ENCODE results near the gene TRAF2.

TRAF2 gene

DNA sequence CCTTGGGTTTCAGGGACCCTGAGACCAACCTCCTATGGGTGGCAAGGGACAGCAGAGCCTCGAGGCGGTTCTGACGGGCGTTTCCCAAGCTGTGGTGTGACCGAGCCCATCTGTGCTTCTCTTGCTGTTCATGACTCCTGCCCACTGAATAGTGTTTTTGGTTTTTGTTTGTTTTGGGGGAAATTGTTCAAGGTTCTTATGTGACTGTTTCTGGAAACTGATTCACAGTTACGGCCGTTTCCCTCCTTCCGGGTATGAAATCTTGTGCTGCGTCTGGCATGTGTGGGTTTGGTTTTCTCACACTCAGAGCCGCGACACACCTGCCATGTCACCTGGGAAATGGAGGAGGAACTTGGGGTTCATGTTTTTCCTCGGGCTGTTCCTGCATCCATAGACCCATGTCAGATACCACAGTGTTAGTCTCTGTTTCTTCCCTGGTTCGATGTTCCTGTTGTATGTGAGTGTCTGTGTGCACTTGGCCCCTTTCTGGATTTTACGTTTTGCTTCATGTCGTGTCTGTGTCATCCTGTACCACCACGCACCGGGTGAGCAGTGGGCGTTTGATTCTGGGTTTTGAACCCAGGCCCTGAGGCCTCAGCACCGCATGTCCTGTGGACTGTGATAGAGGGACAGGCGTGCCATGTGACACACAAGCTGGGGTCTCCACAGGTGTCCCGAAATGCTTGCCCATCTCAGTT is 29.5 kb downstream of the TRAF2 start:
- no peak for DNase-seq

DNA sequence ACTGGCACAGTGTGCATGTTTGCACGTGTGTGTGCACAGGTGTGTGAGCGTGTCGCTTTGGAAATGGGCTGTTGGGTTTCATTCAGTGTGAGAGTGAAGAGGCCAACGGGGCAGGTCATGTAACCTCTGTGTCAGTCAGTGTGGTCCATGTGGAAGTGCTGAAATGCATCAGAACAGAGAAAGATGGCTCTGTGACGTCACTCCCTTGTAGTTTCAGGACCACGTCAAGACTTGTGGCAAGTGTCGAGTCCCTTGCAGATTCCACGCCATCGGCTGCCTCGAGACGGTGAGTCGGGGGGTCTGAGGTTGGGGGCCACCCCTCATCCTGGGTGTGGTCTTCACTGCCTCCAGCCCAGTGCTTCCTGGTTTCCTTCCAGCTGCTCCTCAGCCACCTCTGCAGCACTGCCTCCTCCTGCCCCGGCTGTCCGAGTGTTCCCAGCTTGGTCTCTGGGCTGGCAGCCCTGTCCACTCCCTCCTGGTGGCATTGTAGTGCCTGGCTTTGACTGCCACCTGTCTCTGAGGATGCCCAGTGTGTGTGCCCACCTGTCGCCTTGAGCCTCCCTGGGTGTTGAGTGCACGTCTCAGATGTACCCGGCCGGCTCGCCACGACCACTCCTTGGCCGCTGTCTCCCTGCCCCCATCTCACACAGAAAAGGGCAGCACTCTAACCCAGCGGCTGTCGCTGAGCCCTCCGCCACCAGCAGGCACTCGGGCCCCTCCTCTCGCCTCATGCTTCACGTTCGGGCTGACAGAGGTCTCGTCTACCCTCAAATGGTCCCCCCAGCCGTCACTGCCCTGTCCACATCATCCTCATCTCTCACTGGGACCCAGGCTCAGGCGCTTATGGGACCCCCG is 30.2 kb downstream of the TRAF2 start:
- DNase-seq, result no peak

DNA sequence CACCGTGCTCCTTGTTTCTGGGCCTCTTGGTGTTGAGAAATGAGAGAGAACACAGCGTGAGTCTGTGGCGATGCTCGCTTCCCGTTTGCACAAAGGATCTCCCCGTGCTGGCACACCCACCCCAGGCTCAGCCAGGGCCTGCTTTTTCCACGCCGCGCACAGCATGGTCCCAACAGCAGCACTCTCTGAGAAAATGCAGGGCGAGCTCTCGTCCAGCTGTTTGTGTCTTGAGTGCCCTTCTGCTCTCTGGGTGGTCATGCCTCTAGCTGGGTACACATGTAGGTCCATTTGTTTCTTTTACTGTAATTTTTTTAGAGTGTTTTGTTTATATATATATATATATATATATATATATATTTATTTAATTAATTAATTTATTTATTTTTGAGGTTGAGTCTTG is 31.6 kb downstream of the TRAF2 start:
- DNase-seq, result no peak

DNA sequence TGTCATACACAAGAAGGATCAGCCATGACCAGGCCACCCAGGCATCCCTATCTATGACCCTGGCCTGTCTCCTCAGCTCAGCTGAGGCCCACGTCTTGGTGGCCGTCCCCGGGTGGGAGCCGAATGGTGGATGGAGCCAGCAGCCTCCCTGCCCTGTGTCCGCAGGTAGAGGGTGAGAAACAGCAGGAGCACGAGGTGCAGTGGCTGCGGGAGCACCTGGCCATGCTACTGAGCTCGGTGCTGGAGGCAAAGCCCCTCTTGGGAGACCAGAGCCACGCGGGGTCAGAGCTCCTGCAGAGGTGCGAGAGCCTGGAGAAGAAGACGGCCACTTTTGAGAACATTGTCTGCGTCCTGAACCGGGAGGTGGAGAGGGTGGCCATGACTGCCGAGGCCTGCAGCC is 33.8 kb downstream of the TRAF2 start:
- no peak for DNase-seq

DNA sequence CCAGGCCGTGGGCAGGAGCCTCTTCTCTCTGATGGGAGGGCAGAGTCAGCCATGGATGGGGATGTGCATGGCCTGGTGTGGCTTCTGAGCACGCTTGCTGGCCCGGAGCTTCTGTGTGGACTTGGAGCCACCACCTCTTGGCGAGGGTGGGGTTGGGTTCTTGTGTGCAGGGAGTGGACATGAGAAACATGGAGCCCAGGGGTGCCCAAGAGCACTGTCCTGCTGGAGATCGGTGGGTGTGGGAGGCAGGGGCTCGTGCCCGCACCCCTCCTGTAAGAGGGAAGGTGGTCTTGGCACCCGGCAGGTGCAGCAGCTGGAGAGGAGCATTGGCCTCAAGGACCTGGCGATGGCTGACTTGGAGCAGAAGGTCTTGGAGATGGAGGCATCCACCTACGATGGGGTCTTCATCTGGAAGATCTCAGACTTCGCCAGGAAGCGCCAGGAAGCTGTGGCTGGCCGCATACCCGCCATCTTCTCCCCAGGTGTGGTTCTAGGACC is 34.5 kb downstream of the TRAF2 start:
- no peak for DNase-seq

DNA sequence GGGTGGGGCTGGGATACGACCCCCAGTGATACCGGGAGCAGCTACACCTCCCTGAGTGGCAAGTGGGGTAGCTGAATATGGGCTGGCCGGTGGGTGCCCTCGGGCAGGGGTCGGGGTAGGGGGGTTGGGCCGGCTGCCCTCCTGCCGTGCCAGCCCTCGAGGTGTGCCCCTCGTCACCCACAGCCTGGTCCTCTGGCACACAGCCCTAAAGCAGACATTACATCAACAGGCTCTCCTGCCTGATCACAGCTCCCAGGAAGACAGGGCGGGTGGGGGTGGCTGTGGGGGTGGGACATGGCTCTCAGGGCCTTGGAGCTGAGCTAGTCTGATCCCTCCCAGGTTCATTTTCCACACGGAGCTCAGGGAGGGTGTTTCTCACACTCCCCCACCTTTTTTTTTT is 35.0 kb downstream of the TRAF2 start:
- DNase-seq, result no peak

DNA sequence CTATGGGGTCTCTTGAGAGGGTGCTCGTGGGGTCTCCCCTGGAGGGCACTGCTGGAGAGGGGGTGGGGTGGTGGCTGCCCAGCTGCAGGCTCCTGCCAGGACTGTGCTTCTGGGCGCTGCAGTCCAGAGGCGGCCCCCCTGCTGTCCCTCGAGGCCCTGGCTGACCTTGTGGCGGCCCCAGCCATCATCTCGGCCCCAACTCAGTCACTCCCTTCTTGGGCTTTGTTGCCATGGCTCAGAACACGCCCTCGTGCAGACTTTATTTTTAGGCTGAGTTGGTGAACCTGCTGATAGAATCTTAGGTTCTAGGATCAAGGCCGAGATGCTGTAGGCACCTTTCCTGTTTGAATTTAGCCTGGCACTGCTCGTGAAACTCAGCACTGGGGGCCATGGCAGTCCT is 35.4 kb downstream of the TRAF2 start:
- no peak for DNase-seq

DNA sequence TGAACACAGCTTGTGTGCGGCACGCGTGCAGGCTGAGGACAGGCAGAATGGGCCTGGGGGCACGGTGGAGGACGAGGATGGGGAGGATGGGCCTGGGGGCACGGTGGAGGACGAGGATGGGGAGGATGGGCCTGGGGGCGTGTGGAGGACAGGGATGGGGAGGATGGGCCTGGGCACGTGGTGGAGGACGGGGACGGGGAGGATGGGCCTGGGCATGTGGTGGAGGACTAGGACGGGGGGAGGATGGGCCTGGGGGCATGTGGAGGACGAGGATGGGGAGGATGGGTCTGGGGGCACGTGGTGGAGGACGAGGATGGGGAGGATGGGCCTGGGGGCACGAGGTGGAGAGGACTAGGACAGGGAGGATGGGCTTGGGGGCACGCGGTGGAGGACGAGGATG is 36.2 kb downstream of the TRAF2 start:
- no peak for DNase-seq

DNA sequence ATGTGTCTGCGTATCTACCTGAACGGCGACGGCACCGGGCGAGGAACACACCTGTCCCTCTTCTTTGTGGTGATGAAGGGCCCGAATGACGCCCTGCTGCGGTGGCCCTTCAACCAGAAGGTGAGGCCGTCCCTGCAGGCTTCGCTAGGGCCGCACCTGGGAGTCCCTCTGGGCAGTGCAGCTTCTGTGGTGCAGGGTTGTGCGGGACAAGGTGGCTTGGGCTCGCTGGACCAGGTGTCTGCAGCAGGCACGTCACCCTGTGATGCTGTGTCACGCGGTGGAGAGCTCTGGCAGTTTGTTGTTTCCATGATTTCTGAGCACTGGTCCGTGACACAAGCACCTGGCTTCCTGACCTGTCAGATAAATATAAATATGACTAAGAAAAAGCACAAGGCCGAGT is 37.6 kb downstream of the TRAF2 start:
- no peak for DNase-seq

DNA sequence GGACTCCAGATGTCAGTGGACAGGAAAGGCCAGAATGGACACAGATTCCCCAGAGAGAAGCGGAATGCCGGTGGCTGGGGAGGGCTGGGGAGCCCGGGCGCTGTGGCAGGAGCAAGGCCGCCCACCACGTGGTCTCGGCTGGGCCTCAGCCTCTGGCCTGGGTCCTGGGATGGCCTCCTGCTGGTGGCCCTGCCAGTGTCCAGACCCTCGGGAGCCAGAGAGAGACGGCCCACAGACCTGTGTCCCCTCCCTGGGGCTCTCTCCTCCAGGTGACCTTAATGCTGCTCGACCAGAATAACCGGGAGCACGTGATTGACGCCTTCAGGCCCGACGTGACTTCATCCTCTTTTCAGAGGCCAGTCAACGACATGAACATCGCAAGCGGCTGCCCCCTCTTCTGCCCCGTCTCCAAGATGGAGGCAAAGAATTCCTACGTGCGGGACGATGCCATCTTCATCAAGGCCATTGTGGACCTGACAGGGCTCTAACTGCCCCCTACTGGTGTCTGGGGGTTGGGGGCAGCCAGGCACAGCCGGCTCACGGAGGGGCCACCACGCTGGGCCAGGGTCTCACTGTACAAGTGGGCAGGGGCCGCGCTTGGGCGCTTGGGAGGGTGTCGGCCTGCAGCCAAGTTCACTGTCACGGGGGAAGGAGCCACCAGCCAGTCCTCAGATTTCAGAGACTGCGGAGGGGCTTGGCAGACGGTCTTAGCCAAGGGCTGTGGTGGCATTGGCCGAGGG is 39.3 kb downstream of the TRAF2 start:
- DNase-seq, result no peak

DNA sequence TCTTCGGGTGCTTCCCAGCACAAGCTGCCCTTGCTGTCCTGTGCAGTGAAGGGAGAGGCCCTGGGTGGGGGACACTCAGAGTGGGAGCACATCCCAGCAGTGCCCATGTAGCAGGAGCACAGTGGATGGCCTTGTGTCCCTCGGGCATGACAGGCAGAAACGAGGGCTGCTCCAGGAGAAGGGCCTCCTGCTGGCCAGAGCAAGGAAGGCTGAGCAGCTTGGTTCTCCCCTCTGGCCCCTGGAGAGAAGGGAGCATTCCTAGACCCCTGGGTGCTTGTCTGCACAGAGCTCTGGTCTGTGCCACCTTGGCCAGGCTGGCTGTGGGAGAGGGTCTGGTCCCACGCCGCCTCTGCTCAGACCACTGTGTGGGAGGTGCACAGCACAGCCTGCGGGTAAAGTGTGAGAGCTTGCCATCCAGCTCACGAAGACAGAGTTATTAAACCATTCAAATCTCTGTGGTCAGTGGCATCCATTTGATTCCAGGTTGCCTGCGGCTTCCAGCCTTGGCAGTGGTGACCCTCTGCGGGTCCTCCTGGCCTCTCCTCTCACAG is 39.9 kb downstream of the TRAF2 start:
- no peak for DNase-seq

DNA sequence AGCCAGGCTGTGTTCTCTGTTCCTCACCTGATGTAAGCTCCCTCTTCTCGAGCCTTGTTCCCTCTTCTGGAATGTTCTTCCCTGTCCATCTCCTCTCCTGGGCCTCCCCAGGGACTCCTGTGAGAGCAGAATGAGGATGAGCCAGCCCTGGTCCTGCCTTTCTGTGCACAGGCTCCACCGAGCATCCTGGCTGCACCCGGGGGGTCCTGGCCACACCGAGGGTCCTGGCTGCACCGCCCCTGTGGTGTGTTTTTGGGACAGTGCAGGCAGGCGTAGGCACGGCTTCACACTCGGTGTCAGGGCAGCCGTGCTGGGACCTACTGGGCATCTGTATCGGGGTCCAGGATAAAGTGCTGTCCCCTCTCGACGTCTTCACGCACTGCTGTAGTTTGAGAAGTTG is 40.4 kb downstream of the TRAF2 start:
- no peak for DNase-seq

DNA sequence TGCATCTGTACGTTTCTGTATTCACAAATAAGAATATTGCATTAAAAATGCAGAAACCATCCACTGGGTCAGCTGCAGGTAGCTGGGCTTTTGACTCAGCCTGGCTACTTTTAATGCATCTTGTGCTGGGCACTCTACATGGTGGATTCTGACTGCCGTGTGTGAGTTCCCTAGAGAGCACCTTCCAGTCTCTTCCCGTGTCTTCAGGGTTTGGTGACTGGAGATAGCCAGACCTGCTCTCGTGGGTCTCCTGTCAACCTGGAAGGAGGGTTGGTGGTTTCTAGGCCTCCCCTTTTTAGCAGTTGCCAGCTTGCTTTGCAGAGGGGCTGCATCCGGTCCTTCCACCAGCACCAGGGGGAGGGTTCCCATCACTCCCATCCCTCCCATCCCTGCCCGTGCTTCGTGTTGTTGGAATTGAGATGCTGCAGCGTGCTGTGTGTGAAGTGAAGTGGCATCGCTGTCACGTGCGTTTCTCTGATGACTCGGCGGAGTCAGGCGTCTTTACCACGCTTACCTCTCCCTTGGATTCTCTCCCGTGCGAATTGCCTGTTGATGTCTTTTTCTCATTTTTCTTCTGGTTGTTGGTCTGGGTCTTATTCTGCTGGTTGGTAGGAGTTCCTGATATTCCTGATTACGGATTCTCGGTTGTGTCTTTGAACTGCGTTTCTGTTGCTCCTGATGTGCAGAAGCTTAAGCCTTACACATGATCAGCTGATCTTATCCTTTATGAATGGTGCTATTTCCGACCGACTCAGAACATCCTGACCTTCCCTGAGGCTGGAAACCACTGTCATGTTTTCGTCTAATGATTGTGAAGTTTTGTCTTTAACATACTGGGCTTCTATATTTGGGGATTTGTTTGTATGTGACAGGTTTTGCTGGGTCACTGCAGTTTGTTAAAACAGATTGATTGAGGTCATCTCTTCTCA is 41.3 kb downstream of the TRAF2 start:
- DNase-seq, result no peak

DNA sequence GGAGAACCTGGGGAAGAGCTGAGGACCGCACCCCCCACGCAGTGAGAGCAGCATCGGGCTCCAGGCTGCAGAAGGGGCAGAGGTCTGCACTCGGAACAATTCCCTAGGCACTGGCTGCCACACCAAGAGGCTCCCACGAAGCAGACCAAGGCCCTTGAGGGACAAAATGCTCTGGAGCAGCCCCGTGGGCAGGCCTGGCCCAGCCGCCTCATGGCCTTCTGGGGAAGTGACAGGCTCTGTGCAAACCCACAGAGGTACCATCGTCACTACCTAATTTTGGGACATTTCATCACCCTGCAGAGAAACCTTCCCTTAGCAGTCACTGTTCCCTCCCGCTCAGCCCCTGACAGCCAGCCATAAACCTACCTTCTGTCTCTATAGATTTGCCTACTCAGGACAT is 42.3 kb downstream of the TRAF2 start:
- no peak for DNase-seq

DNA sequence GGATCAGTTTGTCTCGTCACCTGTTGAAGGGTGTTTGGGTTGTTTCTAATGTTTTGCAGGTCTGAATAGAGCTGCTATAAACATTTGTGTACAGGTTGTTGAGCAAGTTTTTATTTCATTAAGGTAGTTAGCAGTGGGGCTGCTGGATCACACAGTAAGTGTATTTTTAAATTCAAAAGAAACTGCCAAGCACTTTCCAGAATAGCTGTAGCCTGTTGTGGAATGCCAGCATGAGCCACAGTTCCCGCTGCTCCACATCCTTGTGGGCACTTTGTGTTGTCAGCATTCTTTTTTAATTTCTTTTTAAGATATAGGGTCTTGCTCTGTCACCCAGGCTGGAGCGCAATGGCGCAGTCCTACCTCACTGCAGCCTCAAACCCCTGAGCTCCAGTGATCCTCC is 43.7 kb downstream of the TRAF2 start:
- no peak for DNase-seq

DNA sequence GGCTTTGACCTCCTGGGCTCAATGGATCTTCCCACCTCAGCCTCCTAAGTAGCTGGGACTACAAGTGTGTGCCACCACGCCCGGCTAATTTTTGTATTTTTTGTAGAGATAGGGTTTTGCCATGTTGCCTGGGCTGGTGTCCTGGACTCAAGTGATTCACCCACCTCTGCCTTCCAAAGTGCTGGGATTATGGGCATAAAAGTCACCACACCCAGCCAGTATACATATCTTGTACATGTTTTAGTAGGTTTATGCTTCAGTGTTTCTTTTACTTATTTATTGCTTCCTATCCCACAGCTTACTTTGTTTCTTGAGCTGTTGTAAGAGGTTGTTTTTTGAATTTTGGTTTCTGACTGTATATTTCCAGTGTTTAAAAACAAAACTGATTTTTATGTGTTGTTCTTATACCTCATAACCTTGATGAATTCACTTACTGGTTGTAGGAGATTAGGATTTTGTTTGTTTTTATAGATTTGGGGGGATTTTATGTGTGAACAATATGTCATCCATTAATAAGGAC is 45.4 kb downstream of the TRAF2 start:
- no peak for DNase-seq

DNA sequence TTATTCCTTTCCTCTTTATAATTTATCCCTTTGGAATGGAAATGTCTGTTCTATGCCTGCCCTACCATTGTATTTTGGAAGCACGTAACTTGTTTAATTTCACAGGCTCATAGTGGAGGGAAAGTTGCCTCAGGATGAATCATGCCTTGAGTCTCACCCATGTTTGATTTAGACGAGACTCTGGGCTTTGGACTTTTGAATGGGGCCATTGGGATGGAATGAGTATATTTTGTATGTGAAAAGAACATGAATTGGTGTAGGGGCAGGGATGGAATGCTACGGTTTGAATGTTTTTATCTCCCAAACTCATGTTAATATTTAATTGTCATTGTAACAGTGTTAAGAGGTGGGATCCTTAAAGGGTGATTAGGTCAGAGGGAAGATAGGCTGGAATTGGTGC is 48.0 kb downstream of the TRAF2 start:
- no peak for DNase-seq

DNA sequence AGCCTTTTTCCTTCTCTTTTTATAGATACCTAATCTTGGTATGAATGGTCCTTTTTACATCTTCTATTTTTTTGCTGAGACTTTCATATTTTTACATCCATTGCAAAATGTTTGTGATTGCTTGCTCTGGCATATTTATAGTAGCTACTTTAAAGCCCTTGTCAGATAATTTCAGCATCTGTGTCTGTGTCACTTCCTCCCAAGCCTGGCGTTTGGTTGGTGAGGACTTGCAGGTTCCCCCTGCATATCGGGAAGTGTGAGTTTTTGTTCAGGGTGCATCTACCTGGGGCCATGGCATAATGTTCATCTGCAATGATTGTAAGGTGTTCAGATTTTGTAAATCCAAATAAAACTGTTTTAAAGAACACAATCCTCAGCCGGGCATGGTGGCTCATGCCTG is 49.3 kb downstream of the TRAF2 start:
- no peak for DNase-seq

DNA sequence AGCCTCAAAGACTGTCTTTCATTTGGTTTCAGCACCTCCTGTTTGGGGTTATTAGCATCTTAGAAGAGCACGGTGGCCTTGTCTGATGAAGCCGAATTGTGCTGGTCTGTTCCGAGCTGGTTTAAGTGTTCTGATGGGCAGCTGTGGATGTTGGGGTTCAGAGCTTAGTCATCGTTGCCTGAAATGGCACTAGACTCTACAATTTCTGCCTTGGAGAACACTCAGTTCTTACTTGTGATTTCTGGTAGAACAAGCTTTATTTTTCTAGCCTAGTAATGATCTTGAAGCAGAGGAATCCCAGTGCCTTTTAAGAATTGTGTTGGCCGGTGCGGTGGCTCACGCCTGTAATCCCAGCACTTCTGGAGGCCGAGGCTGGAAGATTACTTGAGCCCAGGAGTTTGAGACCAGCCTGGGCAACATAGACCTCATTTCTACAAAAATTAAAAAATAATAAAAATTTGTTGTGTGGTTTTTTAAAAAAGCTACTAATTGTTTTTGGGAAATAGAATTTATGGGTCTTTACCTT is 50.4 kb downstream of the TRAF2 start:
- DNase-seq, result no peak

DNA sequence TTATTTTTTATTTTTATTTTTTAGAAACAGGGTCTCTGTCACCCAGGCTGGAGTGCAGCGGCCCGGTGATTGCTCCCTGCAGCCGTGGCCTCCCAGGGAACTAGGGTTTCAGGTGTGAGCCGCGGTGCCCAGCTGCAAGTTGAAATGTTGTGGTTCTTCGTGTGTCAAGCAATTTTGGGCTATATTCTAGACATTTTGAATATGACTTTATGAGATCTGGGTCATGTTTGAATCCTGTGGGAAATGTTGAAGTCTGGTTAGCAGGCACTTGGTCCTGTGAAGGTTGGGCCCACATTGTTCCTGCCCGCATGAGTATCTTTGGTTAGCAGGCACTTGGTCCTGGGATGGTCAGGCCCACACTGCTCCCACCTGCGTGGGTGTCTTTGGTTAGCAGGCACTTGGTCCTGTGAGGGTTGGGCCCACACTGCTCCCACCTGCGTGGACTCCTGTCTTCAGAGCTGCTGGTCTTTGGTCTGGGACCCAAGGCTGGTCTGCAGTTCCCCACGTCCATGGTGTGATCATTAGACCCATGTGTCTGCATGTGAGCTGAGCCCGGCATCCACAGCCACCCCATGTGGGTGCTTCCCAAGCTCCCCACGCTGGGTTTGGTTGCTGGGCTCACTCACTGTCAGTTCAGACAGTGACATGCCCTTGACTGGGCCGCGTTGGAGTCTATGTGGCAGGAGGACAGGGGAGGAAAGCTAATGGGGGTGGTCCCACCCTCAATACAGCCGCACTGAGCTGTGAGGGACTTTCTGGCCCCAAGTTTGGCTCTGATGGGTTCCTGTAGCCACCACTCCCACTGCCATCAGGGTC is 51.1 kb downstream of the TRAF2 start:
- DNase-seq, result no peak

All from amniotic stem cell (primary cell).